ENCODE data around the gene AUNIP. TPM values are rescaled to one million over a fixed set of nuclear protein-coding genes. Genes with fewer than 3 reads are reported as not detected.

The AUNIP gene
- total RNA-seq, 6 donors from 2014 or later: 0.43 to 1.1 (median 0.74) TPM; not detected in 3

GRCh38 chr1:25906644-25907300, 47.5 kb upstream of the AUNIP start:
- Histone ChIP-seq H3K4me1 (peaks cover 4 to 31% (median 24%) of the 10 kb centered on the region in 4 donors), H3K9me3 (no peaks in the 10 kb centered on the region), H3K27ac (peak overlapping the region in 3 of 4 donors; percentile 36 to 86 (median 45)), H3K27me3 (no peaks in the 10 kb centered on the region), H3K4me3 (peak overlapping the region; percentile 75 to 85 (median 84)), H3K36me3 (peaks cover 0 to 11% (median 0%) of the 10 kb centered on the region in 4 donors)
- DNase-seq (no peak), ATAC-seq (ENCODE audit: low FRiP score in 2 of 2) (peak in 1 of 2 donors; percentile 25)
- TF ChIP-seq POLR2AphosphoS5 (IDR thresholded peaks at IDR 0.05): no peak
- no peak for TF ChIP-seq POLR2A (IDR thresholded peaks at IDR 0.05)
- TF ChIP-seq EP300 (IDR thresholded peaks at IDR 0.05): no peak
- 19 to 45% methylated on average over 20 to 25 of the region's 34 CpGs for WGBS, 2 donors

- WGBS, 2 donors: 0% methylated on average over 18 to 19 of the region's 102 CpGs
Observed at GRCh38 chr1:25905680-25906643, 46.7 kb upstream of the AUNIP start, which contains the start of gene STMN1. Gene STMN1 (minus strand): TSS chr1:25906419. CDS start chr1:25904676, 1,743 bp downstream.

GRCh38 chr1:25904943-25905679, 45.9 kb upstream of the AUNIP start:
- ATAC-seq (ENCODE audit: low FRiP score in 2 of 2) (peak; percentile 96 to 99), DNase-seq (peak; percentile 95 to 98)
- no peak for TF ChIP-seq CTCF (IDR thresholded peaks at IDR 0.05)
- TF ChIP-seq POLR2AphosphoS5 (IDR thresholded peaks at IDR 0.05): no peak
- TF ChIP-seq EP300 (IDR thresholded peaks at IDR 0.05): no peak
- TF ChIP-seq POLR2A (IDR thresholded peaks at IDR 0.05): no peak
- H3K36me3 ChIP-seq: peaks cover 0 to 20% (median 0%) of the 10 kb centered on the region in 4 donors
- 1 to 2% methylated on average over 18 to 23 of the region's 34 CpGs for WGBS, 2 donors
- H3K4me1 ChIP-seq: peaks cover 4 to 31% (median 24%) of the 10 kb centered on the region in 4 donors
- peak overlapping the region; percentile 38 to 86 (median 60) for H3K27ac ChIP-seq
- no peaks in the 10 kb centered on the region for H3K9me3 ChIP-seq
- peak overlapping the region; percentile 75 to 85 (median 84) for H3K4me3 ChIP-seq
- H3K27me3 ChIP-seq: no peaks in the 10 kb centered on the region

More at GRCh38 chr1:25905680-25906643, 46.7 kb upstream of the AUNIP start, which contains the start of gene STMN1:
- H3K4me3 ChIP-seq: peak within 1 kb of the TSS; percentile 75 to 85 (median 84)
- H3K4me1 ChIP-seq: peaks cover 4 to 31% (median 24%) of the 10 kb centered on the region in 4 donors
- TF ChIP-seq CTCF (IDR thresholded peaks at IDR 0.05): no peak
- peak in 3 of 4 donors; percentile 31 to 85 (median 79) for TF ChIP-seq POLR2A (IDR thresholded peaks at IDR 0.05)
- TF ChIP-seq EP300 (IDR thresholded peaks at IDR 0.05): no peak
- peak; percentile 37 to 97 for TF ChIP-seq POLR2AphosphoS5 (IDR thresholded peaks at IDR 0.05)
- DNase-seq: peak; percentile 90 to 97
- H3K27me3 ChIP-seq: no peaks in the 10 kb centered on the region
- peak within 1 kb of the TSS; percentile 38 to 86 (median 60) for H3K27ac ChIP-seq
- peak; percentile 92 to 93 for ATAC-seq (ENCODE audit: low FRiP score in 2 of 2)
- peaks cover 0 to 13% (median 0%) of the 10 kb centered on the region in 4 donors for H3K36me3 ChIP-seq
- no peaks in the 10 kb centered on the region for H3K9me3 ChIP-seq

GRCh38 chr1:25903986-25904385, 44.7 kb upstream of the AUNIP start:
- 64 to 68% methylated on average over 3 of the region's 3 CpGs for WGBS, 2 donors
- ATAC-seq (ENCODE audit: low FRiP score in 2 of 2) (no peak), DNase-seq (no peak)
- Histone ChIP-seq H3K36me3 (peaks cover 0 to 23% (median 0%) of the 10 kb centered on the region in 4 donors), H3K27me3 (no peaks in the 10 kb centered on the region), H3K4me1 (peaks cover 4 to 33% (median 27%) of the 10 kb centered on the region in 4 donors), H3K4me3 (no peak overlapping the region), H3K27ac (no peak overlapping the region), H3K9me3 (no peaks in the 10 kb centered on the region)
- TF ChIP-seq CTCF (IDR thresholded peaks at IDR 0.05) (no peak), POLR2A (IDR thresholded peaks at IDR 0.05) (no peak)

All from upper lobe of left lung (tissue), 6 donors.